H1 (cell line): ENCODE measurements around the gene C3orf80. TPM values are rescaled to one million over a fixed set of nuclear protein-coding genes. Genes with fewer than 3 reads are reported as not detected.

Source experiments
- CBX8 ChIP-seq: fragments of 300-800, 300-1000 bp; sonication (generic); IDR thresholded peaks from 2 replicates; pipeline ENCODE4 v1.7.1; 2016; ENCODE audit warnings: low read depth, low read length, borderline replicate concordance
- CHD2 ChIP-seq: IDR thresholded peaks from 2 replicates; pipeline ENCODE4 v1.6.1; 2012; ENCODE audit warnings: low read length, improper control_type of control experiment
- JUN ChIP-seq: IDR thresholded peaks from 2 replicates; pipeline ENCODE4 v1.6.1; 2011; ENCODE audit warnings: low read depth, mild to moderate bottlenecking, improper control_type of control experiment, low read length
- POU5F1 ChIP-seq: IDR thresholded peaks from 2 replicates; pipeline ENCODE4 v1.6.1; 2011; ENCODE audit warnings: low read depth, mild to moderate bottlenecking, low read length, moderate library complexity
- RFX5 ChIP-seq: IDR thresholded peaks from 2 replicates; pipeline ENCODE4 v1.6.1; 2011; ENCODE audit warnings: low read depth, low read length, improper control_type of control experiment, borderline replicate concordance
- YY1 ChIP-seq: IDR thresholded peaks from 2 replicates; pipeline ENCODE4 v1.6.1; 2011; ENCODE audit warnings: low read depth, mild to moderate bottlenecking, low read length
- polyA plus RNA-seq, 7 experiments: library from polyadenylated mRNA; depleted of rRNA in 3 of 7; stranded (reverse) in 5 of 7; unstranded in 2 of 7; fragments of >200 nt in 5 of 7; fragments of 200-250 nt in 2 of 7; gene quantifications; 1 replicate in 5 of 7; 2 replicates in 1 of 7; 4 replicates in 1 of 7; pipeline versions ENCODE4 v1.2.1 to v1.2.3, GENCODE V29; 2011 to 2013; ENCODE audit warnings: missing spikeins in 2 of 7, mixed read lengths in 2 of 7
- total RNA-seq: library from RNA; stranded (reverse); fragmentation: NEBNext Ultra II Directional; extraction: Animal tissue kit (Norgen Biotek cat#: 25700); gene quantifications from 2 replicates; pipeline ENCODE4 v1.2.1, GENCODE V29; 2021
- TF ChIP-seq, protein P1 (sequence below): fragments of 300-600 bp; sonication (generic); IDR thresholded peaks from 2 replicates; pipeline ENCODE4 v1.7.1; 2012; ENCODE audit warnings: low read length, moderate library complexity, mild to moderate bottlenecking, inconsistent platforms; ENCODE audit not compliant: insufficient replicate concordance
- TF ChIP-seq, protein P2 (sequence below), 3 experiments: IDR thresholded peaks; 1 replicate in 2 of 3; 2 replicates in 1 of 3; pipeline versions ENCODE4 v1.5.1 to v1.6.1; 2011; ENCODE audit warnings: low read length in 3 of 3, mild to moderate bottlenecking in 3 of 3, inconsistent platforms in 2 of 3, low read depth in 1 of 3, moderate library complexity in 1 of 3; ENCODE audit not compliant: insufficient read depth in 1 of 3; ENCODE audit errors: control extremely low read depth in 1 of 3

C3orf80 gene
- total and polyA plus RNA-seq, 2 of the 8 experiments (the other 6 are each of a cell fraction or from before 2014, with no cell fraction given), result 0.57 to 1.1 TPM

DNA sequence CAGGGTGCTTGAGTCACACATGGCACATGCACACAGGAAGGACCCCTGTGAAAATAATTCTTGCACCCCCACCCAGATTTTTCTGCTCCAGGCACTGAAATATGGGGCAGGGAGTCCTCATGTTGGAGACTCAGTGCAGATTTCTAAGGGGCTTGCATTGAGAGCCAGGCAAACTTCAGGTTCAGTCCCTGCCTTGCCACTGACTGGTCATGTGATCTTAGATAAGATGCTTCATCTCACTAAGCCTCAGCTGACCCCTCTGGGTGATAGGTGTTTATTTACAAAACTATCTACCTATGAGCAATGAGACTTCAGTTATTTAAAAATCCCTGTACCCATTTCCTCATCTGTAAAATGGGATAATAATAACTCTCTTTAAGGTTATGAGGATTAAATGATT, 30.1 kb upstream of the C3orf80 start (continued):
- TF ChIP-seq, protein P1, sequence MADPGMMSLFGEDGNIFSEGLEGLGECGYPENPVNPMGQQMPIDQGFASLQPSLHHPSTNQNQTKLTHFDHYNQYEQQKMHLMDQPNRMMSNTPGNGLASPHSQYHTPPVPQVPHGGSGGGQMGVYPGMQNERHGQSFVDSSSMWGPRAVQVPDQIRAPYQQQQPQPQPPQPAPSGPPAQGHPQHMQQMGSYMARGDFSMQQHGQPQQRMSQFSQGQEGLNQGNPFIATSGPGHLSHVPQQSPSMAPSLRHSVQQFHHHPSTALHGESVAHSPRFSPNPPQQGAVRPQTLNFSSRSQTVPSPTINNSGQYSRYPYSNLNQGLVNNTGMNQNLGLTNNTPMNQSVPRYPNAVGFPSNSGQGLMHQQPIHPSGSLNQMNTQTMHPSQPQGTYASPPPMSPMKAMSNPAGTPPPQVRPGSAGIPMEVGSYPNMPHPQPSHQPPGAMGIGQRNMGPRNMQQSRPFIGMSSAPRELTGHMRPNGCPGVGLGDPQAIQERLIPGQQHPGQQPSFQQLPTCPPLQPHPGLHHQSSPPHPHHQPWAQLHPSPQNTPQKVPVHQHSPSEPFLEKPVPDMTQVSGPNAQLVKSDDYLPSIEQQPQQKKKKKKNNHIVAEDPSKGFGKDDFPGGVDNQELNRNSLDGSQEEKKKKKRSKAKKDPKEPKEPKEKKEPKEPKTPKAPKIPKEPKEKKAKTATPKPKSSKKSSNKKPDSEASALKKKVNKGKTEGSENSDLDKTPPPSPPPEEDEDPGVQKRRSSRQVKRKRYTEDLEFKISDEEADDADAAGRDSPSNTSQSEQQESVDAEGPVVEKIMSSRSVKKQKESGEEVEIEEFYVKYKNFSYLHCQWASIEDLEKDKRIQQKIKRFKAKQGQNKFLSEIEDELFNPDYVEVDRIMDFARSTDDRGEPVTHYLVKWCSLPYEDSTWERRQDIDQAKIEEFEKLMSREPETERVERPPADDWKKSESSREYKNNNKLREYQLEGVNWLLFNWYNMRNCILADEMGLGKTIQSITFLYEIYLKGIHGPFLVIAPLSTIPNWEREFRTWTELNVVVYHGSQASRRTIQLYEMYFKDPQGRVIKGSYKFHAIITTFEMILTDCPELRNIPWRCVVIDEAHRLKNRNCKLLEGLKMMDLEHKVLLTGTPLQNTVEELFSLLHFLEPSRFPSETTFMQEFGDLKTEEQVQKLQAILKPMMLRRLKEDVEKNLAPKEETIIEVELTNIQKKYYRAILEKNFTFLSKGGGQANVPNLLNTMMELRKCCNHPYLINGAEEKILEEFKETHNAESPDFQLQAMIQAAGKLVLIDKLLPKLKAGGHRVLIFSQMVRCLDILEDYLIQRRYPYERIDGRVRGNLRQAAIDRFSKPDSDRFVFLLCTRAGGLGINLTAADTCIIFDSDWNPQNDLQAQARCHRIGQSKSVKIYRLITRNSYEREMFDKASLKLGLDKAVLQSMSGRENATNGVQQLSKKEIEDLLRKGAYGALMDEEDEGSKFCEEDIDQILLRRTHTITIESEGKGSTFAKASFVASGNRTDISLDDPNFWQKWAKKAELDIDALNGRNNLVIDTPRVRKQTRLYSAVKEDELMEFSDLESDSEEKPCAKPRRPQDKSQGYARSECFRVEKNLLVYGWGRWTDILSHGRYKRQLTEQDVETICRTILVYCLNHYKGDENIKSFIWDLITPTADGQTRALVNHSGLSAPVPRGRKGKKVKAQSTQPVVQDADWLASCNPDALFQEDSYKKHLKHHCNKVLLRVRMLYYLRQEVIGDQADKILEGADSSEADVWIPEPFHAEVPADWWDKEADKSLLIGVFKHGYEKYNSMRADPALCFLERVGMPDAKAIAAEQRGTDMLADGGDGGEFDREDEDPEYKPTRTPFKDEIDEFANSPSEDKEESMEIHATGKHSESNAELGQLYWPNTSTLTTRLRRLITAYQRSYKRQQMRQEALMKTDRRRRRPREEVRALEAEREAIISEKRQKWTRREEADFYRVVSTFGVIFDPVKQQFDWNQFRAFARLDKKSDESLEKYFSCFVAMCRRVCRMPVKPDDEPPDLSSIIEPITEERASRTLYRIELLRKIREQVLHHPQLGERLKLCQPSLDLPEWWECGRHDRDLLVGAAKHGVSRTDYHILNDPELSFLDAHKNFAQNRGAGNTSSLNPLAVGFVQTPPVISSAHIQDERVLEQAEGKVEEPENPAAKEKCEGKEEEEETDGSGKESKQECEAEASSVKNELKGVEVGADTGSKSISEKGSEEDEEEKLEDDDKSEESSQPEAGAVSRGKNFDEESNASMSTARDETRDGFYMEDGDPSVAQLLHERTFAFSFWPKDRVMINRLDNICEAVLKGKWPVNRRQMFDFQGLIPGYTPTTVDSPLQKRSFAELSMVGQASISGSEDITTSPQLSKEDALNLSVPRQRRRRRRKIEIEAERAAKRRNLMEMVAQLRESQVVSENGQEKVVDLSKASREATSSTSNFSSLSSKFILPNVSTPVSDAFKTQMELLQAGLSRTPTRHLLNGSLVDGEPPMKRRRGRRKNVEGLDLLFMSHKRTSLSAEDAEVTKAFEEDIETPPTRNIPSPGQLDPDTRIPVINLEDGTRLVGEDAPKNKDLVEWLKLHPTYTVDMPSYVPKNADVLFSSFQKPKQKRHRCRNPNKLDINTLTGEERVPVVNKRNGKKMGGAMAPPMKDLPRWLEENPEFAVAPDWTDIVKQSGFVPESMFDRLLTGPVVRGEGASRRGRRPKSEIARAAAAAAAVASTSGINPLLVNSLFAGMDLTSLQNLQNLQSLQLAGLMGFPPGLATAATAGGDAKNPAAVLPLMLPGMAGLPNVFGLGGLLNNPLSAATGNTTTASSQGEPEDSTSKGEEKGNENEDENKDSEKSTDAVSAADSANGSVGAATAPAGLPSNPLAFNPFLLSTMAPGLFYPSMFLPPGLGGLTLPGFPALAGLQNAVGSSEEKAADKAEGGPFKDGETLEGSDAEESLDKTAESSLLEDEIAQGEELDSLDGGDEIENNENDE, result no peak
- no peak for TF ChIP-seq JUN
- no peak for TF ChIP-seq RFX5
- TF ChIP-seq YY1, result no peak
- TF ChIP-seq, protein P2, sequence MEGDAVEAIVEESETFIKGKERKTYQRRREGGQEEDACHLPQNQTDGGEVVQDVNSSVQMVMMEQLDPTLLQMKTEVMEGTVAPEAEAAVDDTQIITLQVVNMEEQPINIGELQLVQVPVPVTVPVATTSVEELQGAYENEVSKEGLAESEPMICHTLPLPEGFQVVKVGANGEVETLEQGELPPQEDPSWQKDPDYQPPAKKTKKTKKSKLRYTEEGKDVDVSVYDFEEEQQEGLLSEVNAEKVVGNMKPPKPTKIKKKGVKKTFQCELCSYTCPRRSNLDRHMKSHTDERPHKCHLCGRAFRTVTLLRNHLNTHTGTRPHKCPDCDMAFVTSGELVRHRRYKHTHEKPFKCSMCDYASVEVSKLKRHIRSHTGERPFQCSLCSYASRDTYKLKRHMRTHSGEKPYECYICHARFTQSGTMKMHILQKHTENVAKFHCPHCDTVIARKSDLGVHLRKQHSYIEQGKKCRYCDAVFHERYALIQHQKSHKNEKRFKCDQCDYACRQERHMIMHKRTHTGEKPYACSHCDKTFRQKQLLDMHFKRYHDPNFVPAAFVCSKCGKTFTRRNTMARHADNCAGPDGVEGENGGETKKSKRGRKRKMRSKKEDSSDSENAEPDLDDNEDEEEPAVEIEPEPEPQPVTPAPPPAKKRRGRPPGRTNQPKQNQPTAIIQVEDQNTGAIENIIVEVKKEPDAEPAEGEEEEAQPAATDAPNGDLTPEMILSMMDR (IDR thresholded peaks at IDR 0.05; ENCODE audit: control extremely low read depth in 1 of 3, insufficient read depth in 1 of 3, low read depth in 1 of 3, low read length in 3 of 3), result no peak
- TF ChIP-seq POU5F1, result no peak
- TF ChIP-seq CBX8, result no peak
- TF ChIP-seq CHD2, result no peak
